ENCODE measurements around the gene LYST.
"Not testable (repeated sequence)": the region's sequence is repeated elsewhere in the genome, so short reads cannot be mapped to it uniquely, and the experiment has no call there.

The LYST gene

GRCh38 chr1:235637756-235638534 is 228.8 kb downstream of the LYST start:
- no peak for DNase-seq (ENCODE audit: low read depth in 2 of 2)

GRCh38 chr1:235635938-235636662 is 230.6 kb downstream of the LYST start:
- no peak for DNase-seq (ENCODE audit: low read depth in 2 of 2)

DNA sequence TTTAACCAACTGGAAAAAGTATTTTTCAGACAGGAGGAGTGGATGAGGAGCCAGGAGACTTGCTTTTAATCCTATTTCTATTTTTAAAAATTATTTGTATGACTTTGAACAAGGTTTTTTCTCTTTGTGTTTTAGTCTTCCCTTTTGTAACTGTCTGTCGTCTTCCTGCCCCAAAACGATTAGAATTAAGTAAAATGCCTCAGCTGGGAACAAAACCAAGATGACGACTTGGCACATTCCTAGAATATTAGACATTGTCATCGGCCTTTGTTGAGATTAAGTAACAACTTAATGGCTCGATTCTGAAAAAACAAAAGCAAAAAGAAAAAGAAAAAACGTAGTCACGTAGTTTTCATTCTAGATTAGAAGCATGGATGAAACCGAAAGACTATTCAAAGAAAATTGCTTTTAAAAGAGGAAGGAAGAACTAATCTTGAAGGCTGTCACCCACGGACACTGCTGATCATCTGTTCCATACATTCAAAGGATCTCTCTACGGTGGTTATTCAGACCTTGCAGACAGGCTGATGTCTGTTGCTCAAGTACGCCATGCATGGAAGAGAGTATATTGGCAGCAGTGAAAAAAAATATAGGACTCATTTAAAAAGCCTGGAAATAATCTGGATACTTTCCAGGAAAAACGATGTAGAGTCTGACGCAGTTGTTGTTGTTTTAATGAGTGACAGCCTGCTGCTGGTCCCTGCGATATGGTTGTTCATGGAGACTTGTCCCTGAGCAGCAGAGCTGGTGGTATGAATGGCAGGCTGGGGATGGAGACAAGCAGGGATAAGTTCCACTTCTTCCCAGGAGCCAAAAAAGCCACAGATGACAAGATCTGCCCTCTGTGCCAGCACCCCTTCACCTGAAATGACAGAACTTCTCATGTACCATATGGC is 234.0 kb downstream of the LYST start:
- DNase-seq (ENCODE audit: low read depth in 2 of 2): no peak

DNA sequence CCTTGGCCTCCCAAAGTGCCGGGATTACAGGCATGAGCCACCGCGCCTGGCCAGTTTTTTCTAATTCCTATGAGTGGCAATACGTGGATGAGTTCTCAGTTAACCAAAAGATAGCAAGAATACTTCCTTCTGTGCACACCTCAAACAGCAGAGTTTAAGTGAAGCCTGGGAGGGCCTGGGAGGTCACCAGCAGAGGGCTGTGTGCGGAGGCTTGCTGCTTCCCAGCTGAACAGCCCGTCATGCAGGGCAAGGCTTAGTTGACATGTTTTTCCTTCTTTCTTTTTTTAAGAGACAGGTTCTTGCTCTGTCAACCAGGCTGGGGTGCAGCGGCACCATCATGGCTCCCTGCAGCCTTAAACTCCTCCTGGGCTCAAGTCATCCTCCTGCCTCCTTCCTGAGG is 234.9 kb downstream of the LYST start:
- no peak for DNase-seq (ENCODE audit: low read depth in 2 of 2)

GRCh38 chr1:235628316-235629005 is 238.2 kb downstream of the LYST start:
- no peak for DNase-seq (ENCODE audit: low read depth in 2 of 2)

GRCh38 chr1:235625831-235626230 is 240.9 kb downstream of the LYST start:
- no peak for DNase-seq (ENCODE audit: low read depth in 2 of 2)

GRCh38 chr1:235625340-235625739 is 241.4 kb downstream of the LYST start:
- no peak for DNase-seq (ENCODE audit: low read depth in 2 of 2)

DNA sequence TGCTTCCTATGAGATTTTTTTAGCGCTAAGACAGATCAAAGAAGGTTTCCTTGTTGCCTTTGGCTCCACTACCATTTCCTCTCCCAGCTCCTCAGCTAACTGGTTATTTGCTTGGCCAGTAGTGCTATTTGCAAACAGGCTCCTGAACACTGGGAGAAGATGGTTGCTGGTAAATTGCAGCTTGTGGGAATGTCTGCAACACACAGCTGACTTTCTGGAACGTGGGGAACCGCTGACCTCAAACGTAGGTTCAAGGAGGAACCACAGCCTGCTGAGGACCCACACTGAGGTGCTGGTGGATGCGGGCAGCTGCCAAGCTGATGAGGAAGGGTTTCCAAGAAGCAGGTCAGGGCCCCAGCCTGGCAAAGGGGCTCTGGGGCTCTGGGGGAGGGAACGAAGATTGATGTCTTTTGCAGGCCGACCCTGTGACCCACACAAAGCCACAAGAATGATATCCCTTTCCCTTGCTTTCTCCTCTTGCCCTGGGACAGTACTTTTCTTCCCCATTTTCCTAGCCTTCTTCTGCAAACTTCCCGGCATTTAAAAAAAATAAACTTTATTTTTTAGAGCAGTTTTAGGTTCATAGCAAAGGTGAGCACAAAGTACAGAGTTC is 241.9 kb downstream of the LYST start:
- DNase-seq (ENCODE audit: low read depth in 2 of 2): no peak

- no peak for DNase-seq (ENCODE audit: low read depth in 2 of 2)
Measured at GRCh38 chr1:235622936-235623779, 243.5 kb downstream of the LYST start.

DNA sequence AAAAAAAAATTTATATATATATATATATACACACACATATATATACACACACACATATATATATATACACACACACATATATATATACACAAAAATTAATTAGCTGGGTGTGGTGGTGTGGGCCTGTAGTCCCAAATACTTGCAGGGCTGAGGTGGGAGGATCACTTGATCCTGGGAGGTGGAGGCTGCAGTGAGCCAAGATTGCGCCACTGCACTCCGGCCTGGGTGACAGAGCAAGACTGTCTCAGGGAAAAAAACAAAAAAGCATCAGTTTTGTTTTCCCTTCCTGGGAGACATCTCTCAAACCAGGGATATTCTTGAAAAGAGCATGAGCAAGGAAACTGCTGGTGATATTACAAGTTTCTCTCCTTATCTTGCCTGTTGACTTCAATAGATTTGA is 247.6 kb downstream of the LYST start:
- not testable (repeated sequence) for DNase-seq (ENCODE audit: low read depth in 2 of 2)

- DNase-seq (ENCODE audit: low read depth in 2 of 2): no peak
Measured at GRCh38 chr1:235617808-235618207, 248.9 kb downstream of the LYST start.

- DNase-seq (ENCODE audit: low read depth in 2 of 2): no peak
Measured at GRCh38 chr1:235617140-235617539, 249.6 kb downstream of the LYST start.

DNA sequence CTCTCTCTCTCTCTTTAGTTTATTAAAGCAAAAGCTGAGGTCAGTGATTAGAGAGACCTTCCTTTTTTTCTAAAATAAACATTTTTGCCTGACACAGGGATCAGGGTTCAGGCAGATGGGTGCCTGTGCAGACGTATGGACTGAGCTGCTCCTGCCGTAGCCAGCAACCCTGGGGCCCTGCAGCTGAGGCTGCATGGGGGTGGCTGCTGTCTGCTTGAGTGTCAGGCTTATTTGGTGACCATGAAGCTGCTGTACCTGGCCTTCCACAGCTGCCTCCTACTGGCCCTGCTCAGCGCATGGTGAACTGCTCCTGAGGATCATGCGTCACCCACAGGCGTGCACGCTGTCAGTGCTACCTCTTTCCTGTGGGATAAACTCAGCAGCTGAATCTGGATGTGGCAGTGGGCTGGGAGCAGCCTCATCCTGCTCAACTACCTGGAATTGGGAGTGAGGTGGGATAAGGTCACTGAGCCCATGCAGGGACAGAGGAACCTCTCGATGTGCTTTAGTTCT is 252.2 kb downstream of the LYST start:
- no peak for DNase-seq (ENCODE audit: low read depth in 2 of 2)

GRCh38 chr1:235613602-235614001 is 253.1 kb downstream of the LYST start:
- no peak for DNase-seq (ENCODE audit: low read depth in 2 of 2)

DNA sequence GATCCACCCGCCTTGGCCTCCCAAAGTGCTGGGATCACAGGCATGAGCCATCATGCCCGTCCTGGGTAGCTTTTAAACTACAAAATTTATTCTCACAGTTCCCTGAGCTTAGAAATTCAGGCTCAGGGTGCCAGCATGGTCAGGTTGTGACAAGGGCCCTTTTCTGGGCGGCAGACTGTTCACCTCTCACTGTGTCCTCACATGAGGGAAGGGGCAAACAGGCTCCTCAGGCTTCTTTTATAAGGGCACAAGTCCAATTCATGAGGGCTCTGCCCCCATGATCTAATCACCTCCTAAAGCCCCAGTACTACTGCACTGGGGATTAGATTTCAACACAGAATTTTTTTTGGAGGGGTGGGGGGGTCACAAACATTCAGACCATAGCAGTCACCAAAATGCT is 253.9 kb downstream of the LYST start:
- no peak for DNase-seq (ENCODE audit: low read depth in 2 of 2)

Data from activated CD8-positive, alpha-beta memory T cell treated with anti-CD3 and anti-CD28 coated beads for 4 hours (primary cell).